ENCODE data around the gene KLK15.
"Not testable (repeated sequence)": the region's sequence is repeated elsewhere in the genome, so short reads cannot be mapped to it uniquely, and the experiment has no call there.

Gene KLK15

GRCh38 chr19:50820549-50821247, 12.7 kb downstream of the KLK15 start:
- no peak for DNase-seq (ENCODE audit: low read depth)

- DNase-seq (ENCODE audit: low read depth), result no peak
Observed at GRCh38 chr19:50820086-50820485, 13.3 kb downstream of the KLK15 start.

DNA sequence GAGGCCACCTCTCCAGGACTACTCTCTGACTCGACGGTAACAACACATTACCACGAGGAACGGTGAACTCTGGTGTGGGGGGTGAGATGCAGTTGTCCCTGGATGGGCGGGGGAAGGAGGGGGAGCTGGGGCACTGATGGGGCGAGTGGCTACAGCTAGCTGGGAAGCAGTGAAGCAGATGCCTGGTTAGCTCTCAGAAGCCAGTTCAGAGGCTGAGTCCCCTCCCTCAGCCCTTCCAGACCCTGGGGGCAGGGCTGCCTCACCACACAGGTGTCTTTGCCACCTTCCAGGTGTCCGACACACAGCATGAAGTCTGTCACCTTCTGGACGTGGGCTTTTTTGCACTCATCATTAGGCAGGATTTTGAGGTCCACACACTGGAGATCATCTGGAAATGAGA, 13.7 kb downstream of the KLK15 start:
- DNase-seq (ENCODE audit: low read depth), result no peak

GRCh38 chr19:50818859-50819472, 14.4 kb downstream of the KLK15 start:
- no peak for DNase-seq (ENCODE audit: low read depth)

DNA sequence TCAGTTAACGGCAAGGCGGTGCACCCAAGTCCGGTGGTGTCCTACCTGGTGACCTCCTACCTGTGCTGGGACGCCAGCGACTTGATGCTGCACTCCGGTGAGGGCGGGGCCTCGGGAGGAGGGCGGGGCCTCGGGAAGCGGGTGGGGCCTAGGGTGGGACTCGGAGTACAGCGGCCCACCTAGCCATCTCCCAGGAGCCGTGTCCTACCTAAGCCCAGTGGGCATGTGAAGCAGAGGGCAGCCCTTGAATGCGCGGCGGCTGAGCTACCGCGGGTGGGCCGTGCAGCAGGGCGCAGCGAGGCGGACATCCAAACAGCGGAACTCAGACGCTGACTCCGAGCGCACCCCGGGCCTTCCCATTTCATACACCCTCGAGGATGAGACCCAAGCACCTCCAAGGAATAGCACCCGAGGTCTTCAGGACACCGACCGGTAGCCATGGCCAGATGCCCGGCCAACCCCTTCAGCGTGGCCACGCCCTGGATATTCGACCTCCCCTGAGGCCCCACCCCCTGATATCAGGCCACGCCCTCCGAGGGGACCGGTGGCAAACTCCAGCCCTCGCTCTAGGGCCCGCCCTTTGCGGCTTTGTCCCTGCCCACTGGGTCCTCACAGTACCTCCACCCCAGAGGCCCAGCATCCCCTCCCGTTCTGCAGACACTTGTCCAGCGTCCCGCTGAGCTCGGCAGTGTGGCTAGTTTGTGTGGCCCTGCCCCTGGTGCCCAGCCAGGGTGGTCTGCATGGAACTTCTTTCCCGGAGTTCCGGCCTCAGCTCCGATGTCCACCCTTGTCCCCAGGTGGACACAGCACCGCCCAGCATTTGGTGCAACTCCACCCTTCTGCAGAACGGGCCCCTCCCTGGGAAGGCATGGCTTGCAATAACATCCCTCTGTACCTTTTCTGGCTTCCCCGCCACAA, 15.2 kb downstream of the KLK15 start:
- DNase-seq (ENCODE audit: low read depth), result no peak

GRCh38 chr19:50815439-50815838, 17.9 kb downstream of the KLK15 start:
- no peak for DNase-seq (ENCODE audit: low read depth)

GRCh38 chr19:50814883-50815282, 18.5 kb downstream of the KLK15 start:
- DNase-seq (ENCODE audit: low read depth), result no peak

- DNase-seq (ENCODE audit: low read depth), result no peak
Observed at GRCh38 chr19:50812474-50812873, 20.9 kb downstream of the KLK15 start.

DNA sequence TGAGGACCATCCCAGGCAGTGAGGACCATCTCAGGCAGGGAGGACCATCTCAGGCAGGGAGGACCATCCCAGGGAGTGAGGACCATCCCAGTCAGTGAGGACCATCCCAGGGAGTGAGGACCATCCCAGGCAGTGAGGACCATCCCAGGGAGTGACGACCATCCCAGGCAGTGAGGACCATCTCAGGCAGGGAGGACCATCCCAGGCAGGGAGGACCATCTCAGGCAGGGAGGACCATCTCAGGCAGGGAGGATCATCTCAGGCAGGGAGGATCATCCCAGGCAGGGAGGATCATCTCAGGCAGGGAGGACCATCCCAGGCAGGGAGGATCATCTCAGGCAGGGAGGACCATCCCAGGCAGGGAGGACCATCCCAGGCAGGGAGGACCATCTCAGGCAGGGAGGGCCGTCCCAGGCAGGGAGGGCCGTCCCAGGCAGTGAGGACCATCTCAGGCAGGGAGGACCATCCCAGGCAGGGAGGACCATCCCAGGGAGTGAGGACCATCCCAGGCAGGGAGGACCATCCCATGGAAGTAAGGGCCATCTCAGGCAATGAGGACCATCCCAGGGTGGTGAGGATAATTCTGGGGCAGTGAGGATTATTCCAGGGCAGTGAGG, 21.6 kb downstream of the KLK15 start:
- DNase-seq (ENCODE audit: low read depth), result not testable (repeated sequence)

GRCh38 chr19:50808856-50809255, 24.5 kb downstream of the KLK15 start:
- DNase-seq (ENCODE audit: low read depth), result no peak

DNA sequence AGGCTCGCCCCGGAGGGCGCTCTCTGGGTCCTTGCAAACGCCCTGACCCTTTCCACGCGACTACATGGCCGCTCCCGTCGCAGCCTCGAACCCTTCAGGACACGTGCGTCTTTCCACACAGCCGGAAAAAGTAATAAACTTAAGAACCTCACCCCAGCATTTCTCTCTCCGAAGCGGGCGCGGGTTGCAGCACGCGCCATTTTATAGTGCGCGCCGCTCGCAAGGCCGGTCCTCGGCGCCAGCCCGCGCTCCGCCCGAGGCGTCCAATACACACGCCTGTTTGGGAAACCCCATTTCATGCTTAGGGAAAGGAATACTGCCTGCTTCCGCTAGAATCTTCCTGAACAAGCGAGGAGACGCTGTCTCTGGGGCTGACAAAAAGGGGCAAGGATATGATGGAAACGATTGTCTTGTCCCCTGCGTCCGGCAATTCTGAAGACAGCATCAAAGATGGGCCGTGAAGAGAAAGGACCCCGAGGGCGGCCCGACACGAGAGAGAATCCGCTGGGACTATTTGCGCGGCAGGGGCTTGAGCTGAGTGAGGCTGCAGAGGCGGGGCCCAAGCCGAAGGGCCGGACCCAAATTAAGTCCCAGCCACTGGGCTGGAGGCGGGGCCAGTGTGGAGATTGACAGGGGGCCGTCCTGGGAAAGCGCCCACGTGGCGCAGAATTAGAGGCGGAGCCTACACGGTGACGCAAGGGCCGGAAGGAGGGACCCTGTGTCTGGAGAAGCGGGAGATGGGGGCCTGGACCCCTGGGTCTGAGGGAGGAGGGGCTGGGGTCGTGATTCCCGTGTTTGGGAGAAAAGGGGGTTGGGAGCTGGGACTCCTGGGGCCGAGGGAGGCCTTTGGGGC, 28.7 kb downstream of the KLK15 start:
- peak; percentile 91 for DNase-seq (ENCODE audit: low read depth)

- DNase-seq (ENCODE audit: low read depth), result no peak
Observed at GRCh38 chr19:50803633-50804419, 29.5 kb downstream of the KLK15 start.

- no peak for DNase-seq (ENCODE audit: low read depth)
Observed at GRCh38 chr19:50801107-50801506, 32.3 kb downstream of the KLK15 start.

DNA sequence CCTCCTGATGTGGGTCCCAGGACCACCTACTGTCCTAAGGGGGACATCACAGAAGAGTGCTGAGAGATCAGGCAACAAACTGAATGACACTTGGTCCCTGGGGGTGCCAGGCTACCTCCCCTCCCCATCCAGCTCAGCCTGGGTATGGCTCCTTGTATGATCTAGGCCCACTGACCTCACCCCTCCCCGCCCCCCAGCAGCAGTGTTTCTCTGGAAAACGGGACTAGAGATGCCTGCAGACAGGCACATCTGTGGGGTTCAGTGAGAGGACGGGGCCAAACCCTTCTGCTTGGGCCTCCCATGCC, 33.9 kb downstream of the KLK15 start:
- no peak for DNase-seq (ENCODE audit: low read depth)

DNA sequence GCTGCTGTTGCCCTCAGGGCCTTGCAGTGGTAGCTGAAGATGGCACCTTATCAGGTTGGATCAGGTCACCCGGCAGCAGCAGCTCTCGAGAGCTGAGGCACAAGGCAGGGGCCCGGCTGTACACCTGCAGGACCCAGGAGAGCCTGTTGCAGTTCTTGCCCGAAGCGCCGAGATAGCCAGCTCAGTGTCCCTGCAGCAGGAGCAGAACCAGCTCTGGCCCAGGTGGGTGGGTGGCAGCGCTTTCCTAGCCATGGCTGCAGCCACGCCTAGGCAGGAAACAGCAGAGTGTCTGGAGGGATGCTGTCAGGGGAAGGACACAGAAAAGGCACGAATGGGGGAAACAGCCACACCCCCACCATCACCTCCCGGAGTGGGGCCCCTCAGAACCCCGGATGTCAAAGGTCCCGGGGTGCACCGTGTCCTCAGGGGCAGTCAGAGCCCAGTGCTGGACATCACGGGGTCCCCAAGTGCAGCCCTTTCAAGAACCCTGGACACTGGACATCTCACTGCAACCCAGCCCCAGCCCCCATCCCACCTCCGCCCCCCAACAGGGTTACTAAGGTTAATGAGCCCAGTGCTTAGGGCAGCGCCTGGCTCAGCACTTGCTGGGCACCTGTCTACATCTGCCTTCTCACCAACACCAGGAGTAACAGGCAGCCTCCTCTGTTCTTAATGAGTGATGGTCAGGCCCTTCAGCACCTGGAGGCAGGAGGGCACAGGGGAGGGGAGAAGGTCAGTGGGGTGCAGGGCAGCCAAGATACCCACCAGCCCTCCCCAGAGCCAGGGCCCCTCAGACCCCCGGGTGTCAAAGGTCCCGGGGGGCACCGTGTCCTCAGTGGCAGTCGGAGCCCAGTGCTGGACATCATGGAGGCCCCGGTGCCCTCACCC, 34.5 kb downstream of the KLK15 start:
- no peak for DNase-seq (ENCODE audit: low read depth)

- DNase-seq (ENCODE audit: low read depth), result no peak
Observed at GRCh38 chr19:50797781-50798658, 35.4 kb downstream of the KLK15 start.

GRCh38 chr19:50797429-50797780, 36.0 kb downstream of the KLK15 start:
- no peak for DNase-seq (ENCODE audit: low read depth)

DNA sequence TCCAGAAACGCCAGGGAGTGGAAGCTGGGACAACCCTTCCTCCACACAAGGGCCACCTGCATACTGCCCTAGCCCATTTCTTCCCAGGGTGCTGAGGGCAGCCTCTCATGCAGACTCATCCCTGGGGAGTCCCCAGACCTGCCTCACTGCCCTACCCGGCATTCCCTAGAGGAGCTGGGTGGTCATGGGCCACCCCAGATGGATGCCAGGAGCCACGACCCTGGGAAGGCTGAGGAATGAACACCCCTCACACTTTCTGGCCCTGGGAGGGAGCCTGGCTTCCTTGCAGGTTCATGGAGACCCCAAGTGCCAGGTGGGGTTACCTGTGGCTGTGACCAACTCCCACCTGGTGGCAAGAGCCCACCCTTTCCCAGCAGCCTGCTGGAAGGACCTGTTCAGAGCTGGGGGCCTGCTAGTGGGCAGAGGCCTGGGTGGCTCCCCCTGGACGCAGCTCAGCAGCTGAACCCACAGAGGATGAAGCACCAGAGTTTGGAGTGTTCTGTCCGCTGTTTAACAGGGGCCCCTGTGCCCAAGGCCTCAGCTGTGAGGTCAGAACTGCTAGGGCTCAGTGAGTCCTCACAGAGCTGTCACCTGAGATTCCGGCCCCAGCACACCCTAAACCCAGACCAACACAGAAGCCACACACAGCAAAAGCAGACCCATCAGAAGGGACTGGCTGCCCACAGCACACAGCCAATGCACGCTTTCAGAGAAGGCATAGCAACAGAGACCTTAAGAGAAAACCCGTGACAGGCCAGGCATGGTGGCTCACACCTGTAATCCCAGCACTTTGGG, 36.5 kb downstream of the KLK15 start:
- DNase-seq (ENCODE audit: low read depth), result no peak

All from stimulated activated CD8-positive, alpha-beta memory T cell treated with anti-CD3 and anti-CD28 coated beads, Interleukin-15, amount 100 ng/mL, for 24 hours (primary cell).